Motor neuron (in vitro differentiated cells): ENCODE results near the gene GKN2. TPM values are rescaled to one million over a fixed set of nuclear protein-coding genes. Genes with fewer than 3 reads are reported as not detected.

Source experiments
- ATAC-seq, 8 experiments: fragments of 200-7000 bp; cut with Tn5 transposase; replicated peaks in 6 of 8; 2 replicates each; pipeline ENCODE4 v1.8.0; 2021; ENCODE audit warnings: mild to moderate bottlenecking in 8 of 8, moderate library complexity in 8 of 8
- H3K27ac ChIP-seq, 2 donors: fragments of 250-450 bp; sonication (Bioruptor Pico); 2 replicates each; pipeline ENCODE4 v1.9.0; 2021; ENCODE audit warnings: antibody characterized with exemption in 2 of 2, mild to moderate bottlenecking in 2 of 2, moderate library complexity in 1 of 2
- H3K4me1 ChIP-seq, 2 donors: fragments of 250-450 bp; sonication (Bioruptor Pico); replicated peaks in 1 of 2; 2 replicates each; pipeline ENCODE4 v1.6.1; 2021; ENCODE audit warnings: antibody characterized with exemption in 2 of 2, mild to moderate bottlenecking in 2 of 2, moderate library complexity in 1 of 2
- H3K4me3 ChIP-seq, 5 donors: fragments of 250-450 bp; sonication (Bioruptor Pico); 2 replicates each; pipeline ENCODE4 v1.9.0; 2021; ENCODE audit warnings: antibody characterized with exemption in 5 of 5, mild to moderate bottlenecking in 5 of 5, moderate library complexity in 4 of 5
- WGBS, 10 experiments: fragments of 450-650 bp; shearing (Covaris generic); methylation state at CpG; one replicate each; pipeline ENCODE4 v1.0.0; 2022; 5-methylcytosine and 5-hydroxymethylcytosine counted together
- in situ Hi-C, 9 experiments: fragments of 400-800 bp; cut with MboI; loops; one replicate each; pipeline ENCODE4 v1.15.0; 2021; ENCODE audit warnings: low sequenced_read_pairs in 9 of 9, low pct_unique_long_range_greater_than_20kb in 2 of 9; ENCODE audit not compliant: unreplicated experiment in 9 of 9
- total RNA-seq, 8 experiments: library from RNA; unstranded; fragments of 300-600 nt; gene quantifications; 2 replicates each; pipeline versions ENCODE4 v1.2.3 to v1.2.4, GENCODE V29; 2022

The GKN2 gene
- total RNA-seq, 8 experiments from 2014 or later: 0.25 to 0.47 (median 0.27) TPM; not detected in 5

DNA sequence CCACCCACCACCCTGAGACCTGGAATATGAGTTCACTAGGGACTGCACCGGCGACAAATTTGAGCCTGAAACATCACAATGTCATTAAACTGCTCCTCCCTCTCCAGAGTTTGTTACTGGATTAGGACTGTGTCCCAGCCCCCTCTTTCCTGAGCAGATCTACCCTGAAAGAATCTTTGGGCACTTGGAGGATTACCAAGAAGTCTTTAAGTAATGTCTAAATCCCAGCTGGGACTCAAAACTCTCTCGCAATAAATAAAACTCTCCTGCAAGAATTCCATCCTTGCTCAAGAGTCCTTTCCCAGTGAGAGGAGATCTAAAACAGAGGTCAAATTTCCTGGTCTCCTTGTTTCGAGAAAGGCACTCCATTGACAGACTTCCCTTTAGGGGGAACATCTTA lies 20.9 kb downstream of the GKN2 start:
- Histone ChIP-seq H3K4me3 (no peak overlapping the region), H3K27ac (no peak overlapping the region), H3K4me1 (no peaks in the 10 kb centered on the region)
- ATAC-seq: no peak
- in situ Hi-C loops: loop anchor here in 1 of 9 experiments (25.0 kb wide), 1 partner anchor 381 kb away; no protein-coding TSS in a partner anchor
- 0 to 100% (median 61%) methylated on average over 1 to 3 of the region's 4 CpGs; no CpG with 5 or more reads in 2 of the 10 experiments for WGBS, 10 experiments

- ATAC-seq: no peak
- in situ Hi-C loops: loop anchor here in 1 of 9 experiments (25.0 kb wide), 1 partner anchor 381 kb away; no protein-coding TSS in a partner anchor
- 55 to 100% (median 70%) methylated on average over 1 to 3 of the region's 3 CpGs; no CpG with 5 or more reads in 7 of the 10 experiments for WGBS, 10 experiments
- Histone ChIP-seq H3K27ac (no peak overlapping the region), H3K4me3 (no peak overlapping the region), H3K4me1 (no peaks in the 10 kb centered on the region)
Observed at GRCh38 chr2:68931149-68931711, 21.5 kb downstream of the GKN2 start.

DNA sequence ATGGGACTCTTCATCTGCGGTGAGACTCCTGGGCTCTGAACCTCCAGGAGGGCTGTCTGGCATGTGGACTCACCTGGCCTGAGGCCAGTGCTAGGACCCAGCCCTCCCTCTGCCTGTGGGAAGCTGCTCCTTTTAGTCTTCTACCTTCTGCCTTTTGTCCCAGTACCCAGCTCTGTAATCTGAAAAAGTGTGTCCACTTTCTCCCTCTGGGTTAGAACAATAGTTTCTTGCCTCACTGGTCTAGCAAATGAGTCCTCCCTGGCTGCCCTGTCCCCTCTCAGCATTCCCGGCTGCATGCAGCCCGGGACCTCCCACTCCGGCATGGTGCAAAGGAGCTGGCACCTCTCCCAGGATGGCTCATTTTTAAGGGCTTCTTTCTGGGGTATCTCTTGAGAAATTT lies 25.9 kb downstream of the GKN2 start:
- no peak overlapping the region for H3K27ac ChIP-seq
- H3K4me3 ChIP-seq: no peak overlapping the region
- in situ Hi-C loops: loop anchor here in 3 of 9 experiments (10.0 to 25.0 kb wide), 2 partner anchors 386 to 462 kb away; partner anchors contain the start of genes APLF (in 3 of the 3) and FBXO48 (in 3 of the 3)
- H3K4me1 ChIP-seq: no peaks in the 10 kb centered on the region
- WGBS, 10 experiments: 8 to 80% (median 42%) methylated on average over 1 to 4 of the region's 4 CpGs; no CpG with 5 or more reads in 2 of the 10 experiments
- ATAC-seq: peak in 1 of 8 experiments; percentile 27

- 0 to 50% (median 24%) methylated on average over 4 to 8 of the region's 9 CpGs for WGBS, 10 experiments
- Histone ChIP-seq H3K27ac (no peak overlapping the region), H3K4me1 (no peaks in the 10 kb centered on the region), H3K4me3 (no peak overlapping the region)
- ATAC-seq: peak in 4 of 8 experiments; percentile 34 to 76 (median 60)
- in situ Hi-C loops: loop anchor here in 3 of 9 experiments (10.0 to 25.0 kb wide), 2 partner anchors 387 to 461 kb away; partner anchors contain the start of genes APLF (in 3 of the 3) and FBXO48 (in 3 of the 3)
Observed at GRCh38 chr2:68925295-68925896, 27.3 kb downstream of the GKN2 start.

DNA sequence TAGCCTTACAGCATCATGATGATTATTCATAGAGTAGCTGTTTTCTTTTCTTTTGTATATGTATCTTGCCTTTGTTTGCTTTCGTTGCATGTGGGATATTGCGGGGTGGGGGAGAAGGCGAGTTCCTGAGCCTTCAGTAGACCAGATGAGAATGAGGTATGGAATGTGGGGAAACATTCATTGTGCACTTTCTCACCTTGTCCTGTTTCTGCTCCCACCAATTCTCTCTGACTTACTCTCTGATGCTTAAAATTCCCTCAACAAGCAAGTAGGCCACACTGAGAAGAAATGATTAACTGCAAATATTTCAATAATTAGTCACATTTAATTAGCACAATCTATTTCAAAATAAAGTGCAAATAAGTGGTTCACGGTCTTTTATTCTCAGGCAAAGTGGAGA lies 31.0 kb downstream of the GKN2 start:
- ATAC-seq: no peak
- Histone ChIP-seq H3K4me1 (no peaks in the 10 kb centered on the region), H3K4me3 (no peak overlapping the region), H3K27ac (no peak overlapping the region)
- in situ Hi-C loops: loop anchor here in 8 of 9 experiments (10.0 to 25.0 kb wide), 5 partner anchors 159 to 457 kb away; partner anchors contain the start of genes APLF (in 3 of the 8), ARHGAP25 (in 3 of the 8) and FBXO48 (in 3 of the 8)
- 40 to 92% (median 70%) methylated on average over 1 to 4 of the region's 4 CpGs; no CpG with 5 or more reads in 2 of the 10 experiments for WGBS, 10 experiments

- in situ Hi-C loops: loop anchor here in 8 of 9 experiments (10.0 to 25.0 kb wide), 5 partner anchors 158 to 456 kb away; partner anchors contain the start of genes APLF (in 3 of the 8), ARHGAP25 (in 3 of the 8) and FBXO48 (in 3 of the 8)
Observed at GRCh38 chr2:68920481-68921170, 32.1 kb downstream of the GKN2 start.

DNA sequence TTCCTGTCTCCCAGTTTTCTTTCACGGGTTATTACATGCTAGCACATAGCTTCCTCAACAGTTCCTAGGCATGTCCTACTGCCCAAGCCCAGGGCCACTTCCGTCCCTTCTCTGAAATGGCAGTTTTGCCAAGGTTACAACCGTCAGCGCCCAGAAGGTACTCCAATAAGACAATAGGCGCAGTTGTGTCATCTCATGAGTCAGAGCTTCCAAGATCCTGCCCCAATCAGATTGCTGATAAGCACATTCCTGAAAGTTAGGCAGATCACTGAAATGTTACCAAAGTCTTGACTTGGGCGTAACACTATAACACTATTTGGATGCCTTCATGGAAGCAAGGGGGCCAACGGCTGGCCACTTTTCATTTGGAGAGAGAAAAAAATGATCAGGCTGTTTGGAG lies 34.2 kb downstream of the GKN2 start:
- in situ Hi-C loops: loop anchor here in 8 of 9 experiments (25.0 kb wide), 4 partner anchors 156 to 431 kb away; partner anchors contain the start of gene ARHGAP25 (in 3 of the 8)
- Histone ChIP-seq H3K4me3 (no peak overlapping the region), H3K4me1 (no peaks in the 10 kb centered on the region), H3K27ac (no peak overlapping the region)
- WGBS, 10 experiments: 66 to 100% (median 84%) methylated on average over 2 to 7 of the region's 7 CpGs
- no peak for ATAC-seq

More at GRCh38 chr2:68920481-68921170, 32.1 kb downstream of the GKN2 start:
- WGBS, 10 experiments: 53 to 100% (median 86%) methylated on average over 1 to 6 of the region's 6 CpGs
- Histone ChIP-seq H3K4me3 (no peak overlapping the region), H3K4me1 (no peaks in the 10 kb centered on the region), H3K27ac (no peak overlapping the region)
- ATAC-seq: no peak

DNA sequence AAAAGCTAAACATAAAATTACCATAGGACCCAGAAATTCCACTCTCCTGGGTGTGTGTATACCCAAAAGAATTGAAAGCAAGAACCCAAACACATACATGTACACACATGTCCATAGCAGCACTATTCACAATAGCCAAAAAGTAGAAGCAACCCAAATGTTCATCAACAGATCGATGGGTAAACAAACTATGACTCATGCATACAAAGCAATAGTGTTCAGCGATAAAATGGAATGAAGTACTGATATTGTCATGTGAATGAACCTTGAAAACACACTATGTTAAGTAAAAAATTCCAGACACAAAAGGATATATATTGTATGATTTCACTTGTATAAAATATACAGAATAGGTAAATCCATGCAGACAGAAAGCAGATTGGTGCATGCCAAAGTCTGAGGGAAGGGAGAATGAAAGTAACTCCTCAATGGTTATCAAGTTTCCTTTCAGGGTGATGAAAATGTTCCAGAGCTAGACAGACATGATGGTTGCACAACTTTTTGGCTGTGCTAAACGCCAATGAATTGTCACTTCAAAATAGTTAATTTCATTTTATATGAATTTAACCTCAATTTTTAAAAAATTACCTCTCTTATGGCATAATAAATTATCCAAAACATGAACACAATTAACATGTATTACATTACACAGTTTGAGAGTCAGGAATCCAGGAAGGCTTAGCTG lies 35.5 kb downstream of the GKN2 start:
- 32 to 100% (median 72%) methylated on average over 1 to 3 of the region's 3 CpGs for WGBS, 10 experiments
- no peak overlapping the region for H3K27ac ChIP-seq
- in situ Hi-C loops: loop anchor here in 8 of 9 experiments (25.0 kb wide), 4 partner anchors 155 to 430 kb away; partner anchors contain the start of gene ARHGAP25 (in 3 of the 8)
- no peak overlapping the region for H3K4me3 ChIP-seq
- H3K4me1 ChIP-seq: no peaks in the 10 kb centered on the region
- no peak for ATAC-seq

- in situ Hi-C loops: loop anchor here in 8 of 9 experiments (25.0 kb wide), 4 partner anchors 154 to 429 kb away; partner anchors contain the start of gene ARHGAP25 (in 3 of the 8)
- no peak overlapping the region for H3K27ac ChIP-seq
- H3K4me1 ChIP-seq: no peaks in the 10 kb centered on the region
- H3K4me3 ChIP-seq: no peak overlapping the region
- 0 to 100% (median 76%) methylated on average over 1 of the region's 1 CpG; no CpG with 5 or more reads in 4 of the 10 experiments for WGBS, 10 experiments
- ATAC-seq: no peak
Observed at GRCh38 chr2:68916226-68916625, 36.5 kb downstream of the GKN2 start.

DNA sequence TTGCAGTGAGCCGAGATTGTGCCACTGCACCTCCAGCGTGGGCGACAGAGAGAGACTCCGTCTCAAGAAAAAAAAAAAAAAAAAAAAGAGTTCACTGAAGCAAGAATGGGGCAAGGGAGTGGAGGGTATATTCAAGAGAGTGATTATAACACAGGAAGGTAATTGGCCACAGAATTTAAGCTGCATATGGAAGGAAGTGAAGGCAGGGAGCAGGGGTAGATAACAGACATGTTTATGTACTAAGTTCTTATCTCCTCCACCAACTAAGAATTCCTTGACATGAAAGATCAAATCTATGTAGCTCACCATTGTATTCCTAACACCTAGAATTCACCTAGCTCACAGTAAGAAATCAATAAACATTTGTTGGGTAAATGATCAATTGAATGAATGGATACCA lies 37.3 kb downstream of the GKN2 start:
- WGBS, 10 experiments: 60 to 94% (median 85%) methylated on average over 1 to 4 of the region's 4 CpGs; no CpG with 5 or more reads in 4 of the 10 experiments
- no peak for ATAC-seq
- in situ Hi-C loops: loop anchor here in 8 of 9 experiments (25.0 kb wide), 4 partner anchors 153 to 428 kb away; partner anchors contain the start of gene ARHGAP25 (in 3 of the 8)

DNA sequence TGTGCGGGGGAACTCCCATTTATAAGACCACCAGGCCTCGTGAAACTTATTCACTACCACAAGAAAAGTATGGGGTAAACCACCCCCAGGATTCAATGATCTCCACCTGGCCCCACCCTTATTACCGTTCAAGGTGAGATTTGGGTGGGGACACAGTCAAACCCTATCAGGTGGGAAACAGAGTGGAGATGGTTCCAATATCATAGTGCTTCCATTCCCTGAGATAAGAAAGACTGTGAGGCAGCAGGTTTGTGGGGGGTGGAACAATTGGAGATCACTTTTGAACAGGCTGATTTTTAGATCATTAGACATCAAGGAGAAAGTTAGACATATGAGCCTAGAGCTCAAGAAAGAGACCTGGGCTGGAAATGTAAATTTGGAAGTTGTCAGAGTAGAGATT lies 39.3 kb downstream of the GKN2 start:
- Histone ChIP-seq H3K4me1 (no peaks in the 10 kb centered on the region), H3K27ac (no peak overlapping the region), H3K4me3 (no peak overlapping the region)
- in situ Hi-C loops: loop anchor here in 8 of 9 experiments (25.0 kb wide), 4 partner anchors 151 to 426 kb away; partner anchors contain the start of gene ARHGAP25 (in 3 of the 8)
- WGBS, 10 experiments: 0 to 100% (median 80%) methylated on average over 1 to 3 of the region's 3 CpGs; no CpG with 5 or more reads in 3 of the 10 experiments
- ATAC-seq: no peak

More for the DNA sequence above, 37.3 kb downstream of the GKN2 start:
- Histone ChIP-seq H3K27ac (no peak overlapping the region), H3K4me3 (no peak overlapping the region), H3K4me1 (no peaks in the 10 kb centered on the region)

DNA sequence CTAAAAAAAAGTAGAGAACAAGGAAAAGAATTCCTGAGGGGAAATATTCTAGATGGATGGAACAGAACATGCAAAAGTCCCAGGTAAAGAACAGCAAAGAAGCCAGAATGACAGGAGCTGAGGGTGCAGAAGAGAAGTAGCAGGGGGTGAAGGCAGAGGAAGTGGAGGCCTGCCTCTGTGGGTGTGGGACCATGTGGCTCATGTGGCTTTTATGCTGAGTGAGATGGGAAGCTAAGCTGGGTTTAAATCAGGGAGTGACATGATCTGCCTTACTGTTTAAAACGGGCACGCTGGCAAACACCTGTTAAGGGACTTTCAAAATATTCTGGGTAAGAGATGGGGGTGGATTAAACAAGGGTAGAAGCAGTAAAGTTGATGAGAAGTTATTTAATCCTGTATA lies 40.0 kb downstream of the GKN2 start:
- peak in 1 of 8 experiments; percentile 13 for ATAC-seq
- Histone ChIP-seq H3K4me1 (no peaks in the 10 kb centered on the region), H3K4me3 (no peak overlapping the region), H3K27ac (no peak overlapping the region)
- WGBS, 10 experiments: 29 to 90% (median 50%) methylated on average over 1 to 2 of the region's 2 CpGs; no CpG with 5 or more reads in 5 of the 10 experiments
- in situ Hi-C loops: loop anchor here in 8 of 9 experiments (25.0 kb wide), 4 partner anchors 150 to 425 kb away; partner anchors contain the start of gene ARHGAP25 (in 3 of the 8)
